Esophagus squamous epithelium (tissue), 4 donors: ENCODE data around the gene SLC12A4.

ENCODE experiments used
- POLR2A ChIP-seq, 4 donors: fragments of 450-650 bp; IDR thresholded peaks; one replicate each; pipeline ENCODE4 v1.6.1; 2017; ENCODE audit warnings: antibody characterized with exemption in 4 of 4, mild to moderate bottlenecking in 4 of 4, moderate library complexity in 3 of 4
- TF ChIP-seq, protein P1 (sequence below), 6 experiments: fragments of 450-650 bp in 4 of 6; fragments of 200-600 bp in 2 of 6; sonication (generic) in 2 of 6; IDR thresholded peaks; one replicate each; pipeline ENCODE4 v1.5.1; 2016 to 2019; ENCODE audit warnings: antibody characterized with exemption in 6 of 6, mild to moderate bottlenecking in 4 of 6, moderate library complexity in 4 of 6

DNA sequence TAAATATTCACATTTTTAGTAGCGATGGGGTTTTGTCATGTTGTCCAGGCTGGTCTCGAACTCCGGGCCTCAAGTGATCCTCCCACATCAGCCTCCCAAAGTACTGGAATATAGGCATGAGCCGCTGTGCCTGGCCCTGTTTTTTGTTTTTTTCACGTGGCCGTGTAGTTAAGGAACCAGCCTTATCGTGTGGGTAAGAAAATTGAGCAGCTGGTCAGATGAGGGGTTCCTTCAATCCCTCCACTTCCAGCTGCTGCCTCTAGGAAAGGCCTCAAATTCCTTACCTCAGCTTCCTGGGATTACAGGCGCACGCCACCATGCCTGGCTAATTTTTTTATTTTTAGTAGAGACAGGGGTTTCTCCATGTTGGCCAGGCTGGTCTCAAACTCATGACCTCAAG lies 36.8 kb upstream of the SLC12A4 start:
- TF ChIP-seq, protein P1, sequence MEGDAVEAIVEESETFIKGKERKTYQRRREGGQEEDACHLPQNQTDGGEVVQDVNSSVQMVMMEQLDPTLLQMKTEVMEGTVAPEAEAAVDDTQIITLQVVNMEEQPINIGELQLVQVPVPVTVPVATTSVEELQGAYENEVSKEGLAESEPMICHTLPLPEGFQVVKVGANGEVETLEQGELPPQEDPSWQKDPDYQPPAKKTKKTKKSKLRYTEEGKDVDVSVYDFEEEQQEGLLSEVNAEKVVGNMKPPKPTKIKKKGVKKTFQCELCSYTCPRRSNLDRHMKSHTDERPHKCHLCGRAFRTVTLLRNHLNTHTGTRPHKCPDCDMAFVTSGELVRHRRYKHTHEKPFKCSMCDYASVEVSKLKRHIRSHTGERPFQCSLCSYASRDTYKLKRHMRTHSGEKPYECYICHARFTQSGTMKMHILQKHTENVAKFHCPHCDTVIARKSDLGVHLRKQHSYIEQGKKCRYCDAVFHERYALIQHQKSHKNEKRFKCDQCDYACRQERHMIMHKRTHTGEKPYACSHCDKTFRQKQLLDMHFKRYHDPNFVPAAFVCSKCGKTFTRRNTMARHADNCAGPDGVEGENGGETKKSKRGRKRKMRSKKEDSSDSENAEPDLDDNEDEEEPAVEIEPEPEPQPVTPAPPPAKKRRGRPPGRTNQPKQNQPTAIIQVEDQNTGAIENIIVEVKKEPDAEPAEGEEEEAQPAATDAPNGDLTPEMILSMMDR (IDR thresholded peaks at IDR 0.05): no peak
- TF ChIP-seq POLR2A (IDR thresholded peaks at IDR 0.05): no peak
